ACC112 (cell line): Measurements from ENCODE around the gene TBX21.

Experiments
- H2AFZ ChIP-seq: fragments of 200-600 bp; sonication (generic); one replicate; pipeline ENCODE4 v1.6.0; 2017; ENCODE audit warnings: antibody characterized with exemption, low read length; ENCODE audit not compliant: unreplicated experiment
- H3K27ac ChIP-seq: fragments of 200-600 bp; sonication (generic); 2 replicates; pipeline ENCODE4 v1.5.1; 2014; ENCODE audit warnings: low read depth, mild to moderate bottlenecking, antibody characterized with exemption, low read length, moderate library complexity
- H3K27me3 ChIP-seq: fragments of 200-600 bp; sonication (generic); 2 replicates; pipeline ENCODE4 v1.6.1; 2014; ENCODE audit warnings: mild to moderate bottlenecking, antibody characterized with exemption, low read length, moderate library complexity, mixed read lengths; ENCODE audit not compliant: insufficient read depth
- H3K36me3 ChIP-seq: fragments of 200-600 bp; sonication (generic); 2 replicates; pipeline ENCODE4 v1.6.1; 2016; ENCODE audit warnings: mild to moderate bottlenecking, antibody characterized with exemption, low read length, moderate library complexity, mixed read lengths; ENCODE audit not compliant: insufficient read depth
- H3K4me1 ChIP-seq: fragments of 200-600 bp; sonication (generic); one replicate; pipeline ENCODE4 v1.6.1; 2016; ENCODE audit warnings: low read length, mixed read lengths; ENCODE audit not compliant: insufficient read depth, unreplicated experiment, control insufficient read depth
- H3K4me3 ChIP-seq: fragments of 200-600 bp; sonication (generic); 2 replicates; pipeline ENCODE4 v1.5.1; 2014; ENCODE audit warnings: mild to moderate bottlenecking, low read depth, low read length
- H3K79me2 ChIP-seq: fragments of 200-600 bp; sonication (generic); one replicate; pipeline ENCODE4 v1.6.0; 2016; ENCODE audit warnings: low read length; ENCODE audit not compliant: control insufficient read depth, unreplicated experiment, insufficient read depth

Gene TBX21

GRCh38 chr17:47725446-47726111 lies 7.5 kb upstream of the TBX21 start:
- Histone ChIP-seq H3K27ac (no peak overlapping the region), H3K4me1 (peaks cover 10% of the 10 kb centered on the region), H3K4me3 (no peak overlapping the region), H3K79me2 (no peaks in the 10 kb centered on the region), H3K36me3 (no peaks in the 10 kb centered on the region), H3K27me3 (peaks cover 91% of the 10 kb centered on the region), H2AFZ (no peak overlapping the region)

GRCh38 chr17:47726796-47727703 lies 6.0 kb upstream of the TBX21 start:
- H3K79me2 ChIP-seq, result no peaks in the 10 kb centered on the region
- H3K27me3 ChIP-seq, result peaks cover 91% of the 10 kb centered on the region
- no peak overlapping the region for H3K27ac ChIP-seq
- no peak overlapping the region for H2AFZ ChIP-seq
- H3K4me3 ChIP-seq, result no peak overlapping the region
- H3K4me1 ChIP-seq, result no peaks in the 10 kb centered on the region
- H3K36me3 ChIP-seq, result no peaks in the 10 kb centered on the region

DNA sequence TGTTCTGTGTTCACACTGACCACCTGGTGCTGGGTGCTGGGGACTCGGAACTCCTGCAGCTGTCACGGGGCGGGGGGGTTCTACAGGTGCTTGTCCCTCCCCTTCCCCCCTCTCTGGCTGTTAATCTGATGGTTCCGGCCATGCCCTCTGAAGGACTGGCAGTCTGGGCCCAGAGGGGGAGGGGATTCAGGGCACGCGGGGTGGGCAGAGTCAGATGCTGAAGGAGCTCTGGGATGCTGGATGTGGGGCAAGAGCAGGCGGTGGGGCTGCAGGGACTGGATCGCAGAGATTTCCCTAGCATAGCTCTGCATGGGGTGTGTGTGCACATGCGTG lies 5.4 kb upstream of the TBX21 start:
- Histone ChIP-seq H3K79me2 (no peaks in the 10 kb centered on the region), H3K4me1 (no peaks in the 10 kb centered on the region), H3K36me3 (no peaks in the 10 kb centered on the region), H2AFZ (no peak overlapping the region), H3K27ac (no peak overlapping the region), H3K4me3 (no peak overlapping the region), H3K27me3 (peaks cover 91% of the 10 kb centered on the region)

DNA sequence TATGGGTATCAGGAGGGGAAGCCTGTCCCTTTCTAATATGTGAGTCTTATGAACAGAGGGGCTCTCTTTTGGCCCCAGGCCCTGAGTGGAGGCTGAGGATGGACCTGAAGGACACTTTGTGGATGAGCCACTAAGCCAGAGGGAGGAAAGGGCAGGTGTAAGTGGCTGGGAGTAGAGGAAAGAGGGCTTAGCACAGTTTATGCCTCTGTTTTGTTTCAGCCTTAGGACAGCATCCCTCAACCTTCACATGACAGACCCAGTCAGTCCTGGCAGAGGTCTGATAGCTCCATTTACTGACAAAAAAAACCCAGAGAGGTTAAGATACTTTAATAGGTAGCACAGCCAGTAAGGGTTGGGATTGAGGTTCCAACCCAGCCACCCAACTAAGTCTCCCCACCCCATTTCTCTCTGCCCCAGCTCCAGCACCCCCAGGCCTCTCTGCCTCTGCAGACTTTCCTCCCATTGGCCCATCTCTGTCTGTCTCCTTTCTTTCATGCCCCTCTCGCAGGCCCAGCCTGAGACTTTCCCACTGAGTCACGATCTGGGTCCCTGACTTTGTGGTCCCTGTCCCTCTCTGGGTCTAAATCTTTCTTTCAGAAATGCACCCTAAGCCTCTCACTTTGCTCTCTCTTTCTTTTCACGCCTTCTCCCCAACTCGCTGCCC lies 4.7 kb upstream of the TBX21 start:
- Histone ChIP-seq H3K27me3 (peaks cover 91% of the 10 kb centered on the region), H3K4me1 (no peaks in the 10 kb centered on the region), H2AFZ (no peak overlapping the region), H3K79me2 (no peaks in the 10 kb centered on the region), H3K27ac (no peak overlapping the region), H3K36me3 (no peaks in the 10 kb centered on the region), H3K4me3 (no peak overlapping the region)

GRCh38 chr17:47729476-47729875 lies 3.6 kb upstream of the TBX21 start:
- Histone ChIP-seq H3K27ac (no peak overlapping the region), H3K4me1 (no peaks in the 10 kb centered on the region), H3K36me3 (no peaks in the 10 kb centered on the region), H3K79me2 (no peaks in the 10 kb centered on the region), H3K27me3 (peaks cover 90% of the 10 kb centered on the region), H2AFZ (no peak overlapping the region), H3K4me3 (no peak overlapping the region)

DNA sequence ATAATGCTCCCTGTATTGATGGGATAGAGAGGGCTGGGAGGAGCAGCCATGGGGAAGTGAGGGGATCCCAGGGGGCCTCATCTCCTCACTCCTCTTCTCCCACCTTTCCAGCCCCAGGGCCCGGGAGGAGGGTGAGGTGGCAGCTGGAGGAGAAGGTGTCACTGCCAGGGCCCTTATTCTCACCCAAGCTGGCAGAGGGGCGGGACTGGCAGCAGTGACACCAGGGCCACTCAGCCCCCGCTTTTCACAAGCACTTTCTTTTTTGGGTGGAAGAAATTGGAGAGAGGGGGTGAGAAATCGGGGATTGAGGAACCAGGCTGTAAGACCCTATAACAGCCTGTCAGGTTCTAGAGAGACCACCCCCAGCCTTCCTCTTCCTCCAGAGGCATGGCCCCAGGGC lies 2.4 kb upstream of the TBX21 start:
- peaks cover 90% of the 10 kb centered on the region for H3K27me3 ChIP-seq
- H2AFZ ChIP-seq, result no peak overlapping the region
- H3K4me1 ChIP-seq, result no peaks in the 10 kb centered on the region
- H3K79me2 ChIP-seq, result no peaks in the 10 kb centered on the region
- H3K27ac ChIP-seq, result no peak overlapping the region
- H3K36me3 ChIP-seq, result no peaks in the 10 kb centered on the region
- H3K4me3 ChIP-seq, result no peak overlapping the region

DNA sequence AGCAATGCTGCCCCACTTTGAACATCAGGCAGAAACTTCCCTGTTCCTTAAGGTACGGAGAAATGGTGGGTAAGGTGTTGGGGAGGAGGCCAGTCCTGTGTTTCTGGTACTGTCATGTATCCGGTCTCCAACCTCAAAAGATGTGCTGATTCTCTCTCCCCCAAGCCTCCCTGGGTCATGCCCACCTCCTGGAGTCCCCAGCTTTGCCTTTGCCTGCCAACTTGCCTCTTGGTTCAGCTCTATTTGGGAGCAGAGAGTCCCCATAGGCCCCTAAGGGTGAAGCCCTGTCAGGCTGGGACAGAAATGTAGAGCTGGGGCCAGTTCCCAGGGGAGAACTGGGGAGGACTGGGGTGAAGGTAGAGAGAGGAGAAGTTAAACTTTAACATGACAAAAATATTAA lies 1.6 kb upstream of the TBX21 start:
- H2AFZ ChIP-seq, result no peak overlapping the region
- no peak overlapping the region for H3K27ac ChIP-seq
- no peaks in the 10 kb centered on the region for H3K36me3 ChIP-seq
- H3K4me1 ChIP-seq, result no peaks in the 10 kb centered on the region
- no peaks in the 10 kb centered on the region for H3K79me2 ChIP-seq
- H3K27me3 ChIP-seq, result peaks cover 90% of the 10 kb centered on the region
- no peak overlapping the region for H3K4me3 ChIP-seq

DNA sequence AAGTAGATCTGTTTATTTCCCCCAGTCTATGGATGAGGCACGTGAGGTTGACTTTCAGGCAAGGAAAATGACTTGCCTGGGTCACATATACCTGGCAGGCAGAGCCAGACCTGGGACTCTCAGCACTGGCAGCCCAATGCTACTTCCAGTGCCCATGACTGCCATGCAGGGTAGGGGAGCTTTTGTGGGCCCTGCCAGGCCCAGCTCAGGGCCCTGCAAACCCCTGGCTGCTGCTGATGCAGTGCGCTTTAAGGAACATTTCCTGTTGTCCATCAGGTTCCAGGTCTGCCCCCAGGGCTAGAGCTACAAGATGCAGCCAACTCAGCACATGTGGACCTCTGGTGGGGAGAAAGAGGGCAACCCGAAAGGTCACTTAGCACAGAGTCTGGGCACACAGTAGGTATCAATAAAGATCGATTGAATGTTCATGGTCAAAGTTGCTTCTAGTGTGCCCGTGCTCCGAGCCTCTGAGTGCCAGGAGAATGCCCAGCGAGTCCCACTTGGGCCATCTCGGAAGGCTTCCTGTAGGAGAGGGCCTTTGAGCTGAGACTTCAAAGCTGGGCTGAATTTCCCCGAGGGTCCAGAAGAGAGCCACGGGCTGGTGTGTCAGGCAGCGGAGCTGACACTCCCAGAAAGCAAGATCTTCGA lies 513 bp upstream of the TBX21 start:
- Histone ChIP-seq H3K36me3 (no peaks in the 10 kb centered on the region), H3K79me2 (no peaks in the 10 kb centered on the region), H3K4me1 (no peaks in the 10 kb centered on the region), H2AFZ (no peak overlapping the region), H3K27ac (no peak overlapping the region), H3K4me3 (no peak overlapping the region), H3K27me3 (peaks cover 93% of the 10 kb centered on the region)

- H3K27me3 ChIP-seq, result peaks cover 80% of the 10 kb centered on the region
- H3K27ac ChIP-seq, result no peak overlapping the region
- peak overlapping the region; percentile 60; the same call in 1 of the 2 replicates for H3K4me3 ChIP-seq
- H3K36me3 ChIP-seq, result no peaks in the 10 kb centered on the region
- no peaks in the 10 kb centered on the region for H3K79me2 ChIP-seq
- H3K4me1 ChIP-seq, result no peaks in the 10 kb centered on the region
- H2AFZ ChIP-seq, result peak overlapping the region; percentile 25
Measured at GRCh38 chr17:47733674-47734410, 806 bp downstream of the TBX21 start.

DNA sequence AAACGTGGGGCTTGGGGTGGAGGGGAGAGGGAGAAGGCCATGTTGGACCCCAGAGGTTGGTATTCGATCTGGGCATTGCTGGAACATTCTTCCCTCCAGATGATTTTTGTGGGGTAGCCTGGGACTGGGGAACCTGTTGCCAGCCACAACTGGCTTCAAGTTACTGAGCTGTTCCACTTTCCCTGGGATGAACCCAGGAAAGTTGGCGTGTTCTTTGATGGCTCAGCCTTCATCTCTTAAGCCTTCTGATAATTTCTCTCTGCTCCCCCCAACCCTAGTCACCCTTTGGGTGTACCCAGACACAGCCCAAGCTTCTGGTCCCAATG lies 2.1 kb downstream of the TBX21 start:
- Histone ChIP-seq H3K79me2 (no peaks in the 10 kb centered on the region), H3K4me3 (no peak overlapping the region), H2AFZ (no peak overlapping the region)

More for the DNA sequence above, 2.1 kb downstream of the TBX21 start:
- Histone ChIP-seq H3K36me3 (no peaks in the 10 kb centered on the region), H3K4me1 (no peaks in the 10 kb centered on the region), H3K27me3 (peaks cover 69% of the 10 kb centered on the region), H3K27ac (no peak overlapping the region)
